T-cell (primary cell): ENCODE data around the gene TRAPPC3. TPM values are rescaled to one million over a fixed set of nuclear protein-coding genes. Genes with fewer than 3 reads are reported as not detected.

Experiments used
- ATAC-seq, 4 experiments: fragments of 200-7000 bp in 3 of 4; fragments of 150-1000 bp in 1 of 4; cut with Tn5 transposase; replicated peaks in 1 of 4; 1 replicate in 3 of 4; 2 replicates in 1 of 4; pipeline ENCODE4 v1.10.0; 2021; ENCODE audit warnings: moderate library complexity in 3 of 4, mild to moderate bottlenecking in 2 of 4, moderate number of reproducible peaks in 1 of 4
- CTCF ChIA-PET, 2 donors: fragments of 300-600 bp; sonication (Branson Sonifier 250); formaldehyde crosslinking; loops; one replicate each; lab custom pipeline; 2022; ENCODE audit warnings: antibody characterized with exemption in 2 of 2; lab: Charles Lee
- POLR2A ChIA-PET, 2 donors: fragments of 300-600 bp; sonication (Branson Sonifier 250); formaldehyde crosslinking; loops; one replicate each; lab custom pipeline; 2022; ENCODE audit warnings: antibody characterized with exemption in 2 of 2; lab: Charles Lee
- DNase-seq, 35 experiments: peaks; one replicate each; pipeline versions ENCODE4 v3.0.0 to v3.0.0-alpha.2; 2013 to 2023
- H3K27ac ChIP-seq: one replicate; pipeline ENCODE4 v1.5.1; 2013; ENCODE audit warnings: low read length
- H3K27me3 ChIP-seq, 2 experiments: replicated peaks in 1 of 2; 1 replicate in 1 of 2; 2 replicates in 1 of 2; pipeline versions ENCODE4 v1.6.1 to v1.7.0; 2013; ENCODE audit warnings: low read length in 1 of 2, mixed read lengths in 1 of 2; ENCODE audit not compliant: control insufficient read depth in 2 of 2, insufficient read depth in 2 of 2; ENCODE audit errors: extremely low read depth in 1 of 2
- H3K36me3 ChIP-seq, 2 donors: 1 replicate in 1 of 2; 2 replicates in 1 of 2; pipeline versions ENCODE4 v1.6.1 to v1.7.0; 2013; ENCODE audit warnings: low read length in 1 of 2; ENCODE audit not compliant: control insufficient read depth in 2 of 2, insufficient read depth in 1 of 2; ENCODE audit errors: extremely low read depth in 1 of 2
- H3K4me1 ChIP-seq, 2 experiments: 1 replicate in 1 of 2; 2 replicates in 1 of 2; pipeline versions ENCODE4 v1.6.1 to v1.7.0; 2013; ENCODE audit warnings: low read length in 2 of 2, mixed read lengths in 1 of 2; ENCODE audit not compliant: insufficient read depth in 2 of 2, control insufficient read depth in 1 of 2; ENCODE audit errors: extremely low read depth in 1 of 2
- H3K4me3 ChIP-seq, 2 donors: 1 replicate in 1 of 2; 2 replicates in 1 of 2; pipeline versions ENCODE4 v1.5.1 to v1.7.0; 2013; ENCODE audit warnings: mild to moderate bottlenecking in 2 of 2, low read length in 1 of 2, moderate library complexity in 1 of 2; ENCODE audit not compliant: control insufficient read depth in 1 of 2; ENCODE audit errors: extremely low read depth in 1 of 2
- H3K9me3 ChIP-seq: 2 replicates; pipeline ENCODE4 v1.7.0; 2013
- H3K27ac Mint-ChIP-seq, 2 donors: one replicate each; pipeline ENCODE4 v1.8.0; 2020 to 2021; ENCODE audit warnings: mild to moderate bottlenecking in 2 of 2, mixed read lengths in 2 of 2
- H3K27me3 Mint-ChIP-seq, 2 donors: one replicate each; pipeline ENCODE4 v1.8.0; 2021 to 2022; ENCODE audit warnings: mixed read lengths in 2 of 2
- H3K36me3 Mint-ChIP-seq: one replicate; pipeline ENCODE4 v1.8.0; 2021; ENCODE audit warnings: mixed read lengths
- H3K4me1 Mint-ChIP-seq, 3 donors: one replicate each; pipeline ENCODE4 v1.8.0; 2020 to 2022; ENCODE audit warnings: mixed read lengths in 3 of 3, mild to moderate bottlenecking in 1 of 3
- H3K4me3 Mint-ChIP-seq, 3 donors: one replicate each; pipeline ENCODE4 v1.8.0; 2020 to 2022; ENCODE audit warnings: mild to moderate bottlenecking in 3 of 3, mixed read lengths in 3 of 3, moderate library complexity in 3 of 3
- H3K9me3 Mint-ChIP-seq, 3 donors: one replicate each; pipeline ENCODE4 v1.8.0; 2020 to 2022; ENCODE audit warnings: mixed read lengths in 3 of 3
- WGBS: methylation state at CpG from one replicate; pipeline ENCODE4 v1.1.5; 2013; ENCODE audit warnings: missing lambda C conversion rate; ENCODE audit not compliant: insufficient coverage; 5-methylcytosine and 5-hydroxymethylcytosine counted together
- total RNA-seq, 35 experiments: library from RNA in 6 of 35; stranded (reverse) in 6 of 35; fragments of 120-200 nt in 1 of 35; gene quantifications; one replicate each; pipeline versions ENCODE4 v1.2.1 to v1.2.4 and lab custom pipeline; 2013 to 2026

The TRAPPC3 gene
- total RNA-seq, 5 donors from 2014 or later (not counting 1 experiment from before 2014, with no cell fraction given): 42.3 to 48.2 (median 44.6) TPM

DNA sequence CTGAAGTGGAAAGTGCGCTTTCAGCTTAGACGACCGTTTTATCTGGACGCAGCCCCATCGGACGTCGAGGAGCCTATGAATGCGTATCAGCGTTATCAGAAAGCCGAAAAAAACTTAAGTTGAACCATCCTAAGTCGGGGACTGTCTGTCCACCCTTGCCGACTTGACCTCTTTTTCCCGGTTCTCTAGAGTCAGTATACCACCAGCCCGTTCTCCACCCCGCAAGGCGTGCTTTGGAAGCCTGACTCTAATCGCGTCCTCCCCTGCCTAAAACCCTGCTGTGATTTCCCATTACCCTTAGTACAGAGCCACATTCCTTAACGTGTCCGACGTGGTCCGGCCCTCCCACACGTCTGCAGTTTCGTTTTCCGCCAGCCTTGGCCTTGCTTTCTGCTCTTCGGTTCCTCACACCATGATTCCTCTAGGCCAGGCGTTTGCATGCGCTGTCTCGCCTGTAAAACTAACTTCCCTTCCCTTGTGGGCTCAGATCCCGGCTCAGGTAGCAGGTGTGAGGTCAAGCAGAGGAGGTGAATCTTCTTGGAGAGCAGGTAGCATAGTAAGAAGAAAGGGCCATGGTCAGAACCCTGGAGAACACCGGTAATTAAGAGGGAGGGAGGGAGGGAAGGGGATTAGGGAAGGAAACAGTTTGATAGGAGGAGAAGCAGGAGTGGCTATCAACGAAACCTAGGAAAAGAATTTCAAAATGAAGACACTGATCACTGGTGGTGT lies 59.7 kb downstream of the TRAPPC3 start:
- Mint-ChIP-seq H3K4me3 (peak overlapping the region; percentile 79 to 87 (median 86)), H3K36me3 (peaks cover 14% of the 10 kb centered on the region), H3K9me3 (no peaks in the 10 kb centered on the region), H3K27ac (peak overlapping the region; percentile 80 to 84), H3K4me1 (peaks cover 22 to 29% (median 28%) of the 10 kb centered on the region in 3 donors), H3K27me3 (peaks cover 12 to 23% of the 10 kb centered on the region in 2 donors)
- ATAC-seq (no peak), DNase-seq (peak in 2 of 35 experiments; percentile 22 to 37)
- CTCF ChIA-PET: interaction anchor here in 1 of 2 donors (0.7 kb wide), 1 partner anchor 135 kb away, joined by 3 read pairs; the partner anchor contains the start of gene THRAP3
- WGBS: 8% methylated on average over 28 of the region's 32 CpGs
- Histone ChIP-seq H3K36me3 (peaks cover 3 to 35% of the 10 kb centered on the region in 2 donors), H3K27me3 (peaks cover 0 to 35% of the 10 kb centered on the region in 2 experiments), H3K9me3 (no peaks in the 10 kb centered on the region), H3K27ac (peak overlapping the region; percentile 54), H3K4me3 (peak overlapping the region; percentile 70 to 86), H3K4me1 (peaks cover 8 to 40% of the 10 kb centered on the region in 2 experiments)
- POLR2A ChIA-PET: interaction anchor here in 1 of 2 donors (0.6 kb wide), 1 partner anchor 61 kb away, joined by 4 read pairs; no protein-coding TSS in a partner anchor

DNA sequence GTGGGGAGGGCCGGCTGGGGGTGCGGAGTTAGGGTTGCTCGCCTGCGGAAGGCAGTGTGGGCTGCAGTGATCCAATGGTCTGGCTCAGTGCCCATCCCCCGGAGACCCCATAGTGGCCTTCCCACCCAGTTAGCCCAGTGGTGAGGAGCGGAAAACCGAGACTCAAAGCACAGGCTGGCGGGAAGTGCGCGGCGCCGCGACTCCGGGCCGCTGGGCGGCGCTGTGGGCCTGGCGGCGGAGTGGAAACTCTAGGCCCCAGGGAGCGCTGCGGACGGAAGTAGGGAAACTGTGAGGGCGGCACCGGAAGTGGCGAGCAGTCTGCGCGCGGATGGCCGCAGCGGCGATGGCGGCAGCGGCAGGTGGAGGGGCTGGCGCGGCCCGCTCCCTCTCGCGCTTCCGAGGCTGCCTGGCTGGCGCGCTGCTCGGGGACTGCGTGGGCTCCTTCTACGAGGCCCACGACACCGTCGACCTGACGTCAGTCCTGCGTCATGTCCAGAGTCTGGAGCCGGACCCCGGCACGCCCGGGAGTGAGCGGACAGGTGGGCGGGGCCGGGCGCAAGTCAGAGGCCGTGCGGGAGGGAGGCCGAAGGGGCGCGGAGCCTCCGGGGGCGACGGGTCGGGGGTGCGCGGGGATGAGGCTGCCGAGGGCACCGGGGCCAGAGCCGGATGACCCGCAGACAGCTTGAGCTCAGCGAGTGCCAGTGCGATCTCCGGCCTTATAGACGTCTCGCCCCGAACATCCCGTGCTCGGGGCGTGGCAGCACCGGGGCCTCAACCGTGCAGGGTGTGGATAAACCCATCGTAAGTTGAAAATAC lies 60.5 kb downstream of the TRAPPC3 start, which contains the start of gene ADPRS:
ADPRS (plus strand) TSS at position 316 of the 816 bp plus-strand sequence; CDS start at position 329, 13 bp downstream.
- Histone ChIP-seq H3K27me3 (peaks cover 0 to 42% of the 10 kb centered on the region in 2 experiments), H3K4me1 (peaks cover 8 to 45% of the 10 kb centered on the region in 2 experiments), H3K36me3 (peaks cover 3 to 28% of the 10 kb centered on the region in 2 donors), H3K4me3 (peak within 1 kb of the TSS; percentile 70 to 86), H3K9me3 (no peaks in the 10 kb centered on the region), H3K27ac (peak within 1 kb of the TSS; percentile 60)
- Mint-ChIP-seq H3K27me3 (peaks cover 12 to 24% of the 10 kb centered on the region in 2 donors), H3K36me3 (peaks cover 14% of the 10 kb centered on the region), H3K27ac (peak within 1 kb of the TSS; percentile 80 to 84), H3K9me3 (no peaks in the 10 kb centered on the region), H3K4me1 (peaks cover 22 to 32% (median 30%) of the 10 kb centered on the region in 3 donors), H3K4me3 (peak within 1 kb of the TSS; percentile 79 to 87 (median 86))
- under 1% methylated on average over 82 of the region's 84 CpGs for WGBS
- CTCF ChIA-PET: interaction anchor here in 1 of 2 donors (0.7 kb wide), 1 partner anchor 136 kb away, joined by 3 read pairs; the partner anchor contains the start of gene THRAP3
- POLR2A ChIA-PET: interaction anchor here in 1 of 2 donors (0.6 kb wide), 1 partner anchor 61 kb away, joined by 4 read pairs; no protein-coding TSS in a partner anchor
- peak; percentile 80 to 95 (median 88) for DNase-seq
- peak; percentile 87 to 93 (median 90) for ATAC-seq

DNA sequence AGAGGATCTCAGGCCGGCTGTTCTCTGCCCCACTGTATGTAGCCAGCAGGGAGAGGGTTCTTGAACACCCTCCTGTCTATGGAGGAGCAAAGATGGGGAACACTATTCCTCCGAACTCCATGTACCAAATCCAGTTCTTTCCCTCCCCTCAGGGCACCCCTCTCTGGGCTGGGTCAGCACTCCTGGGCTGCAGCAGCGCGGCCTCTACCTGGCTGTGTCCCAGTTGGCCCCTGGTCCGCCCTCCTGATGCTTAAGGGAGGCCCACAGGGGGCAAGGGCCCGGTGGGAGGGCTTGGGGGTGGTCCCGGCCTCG lies 61.1 kb downstream of the TRAPPC3 start:
- H3K4me1 Mint-ChIP-seq: peaks cover 22 to 32% (median 30%) of the 10 kb centered on the region in 3 donors
- no peaks in the 10 kb centered on the region for H3K9me3 ChIP-seq
- no peaks in the 10 kb centered on the region for H3K9me3 Mint-ChIP-seq
- H3K36me3 Mint-ChIP-seq: peaks cover 12% of the 10 kb centered on the region
- peak overlapping the region; percentile 79 to 87 (median 86) for H3K4me3 Mint-ChIP-seq
- 10% methylated on average over 4 of the region's 8 CpGs for WGBS
- ATAC-seq (peak in 1 of 4 experiments; percentile 43), DNase-seq (no peak)
- CTCF ChIA-PET: interaction anchor here in 1 of 2 donors (0.7 kb wide), 1 partner anchor 52 kb away, joined by 5 read pairs; no protein-coding TSS in a partner anchor
- peaks cover 0 to 48% of the 10 kb centered on the region in 2 experiments for H3K27me3 ChIP-seq
- peak overlapping the region; percentile 58 to 86 for H3K4me3 ChIP-seq
- H3K27me3 Mint-ChIP-seq: peaks cover 12 to 29% of the 10 kb centered on the region in 2 donors
- peaks cover 8 to 42% of the 10 kb centered on the region in 2 experiments for H3K4me1 ChIP-seq
- POLR2A ChIA-PET: no interaction called here
- H3K36me3 ChIP-seq: peaks cover 3 to 22% of the 10 kb centered on the region in 2 donors
- H3K27ac Mint-ChIP-seq: peak overlapping the region in 1 of 2 donors; percentile 72
- peak overlapping the region; percentile 60 for H3K27ac ChIP-seq

DNA sequence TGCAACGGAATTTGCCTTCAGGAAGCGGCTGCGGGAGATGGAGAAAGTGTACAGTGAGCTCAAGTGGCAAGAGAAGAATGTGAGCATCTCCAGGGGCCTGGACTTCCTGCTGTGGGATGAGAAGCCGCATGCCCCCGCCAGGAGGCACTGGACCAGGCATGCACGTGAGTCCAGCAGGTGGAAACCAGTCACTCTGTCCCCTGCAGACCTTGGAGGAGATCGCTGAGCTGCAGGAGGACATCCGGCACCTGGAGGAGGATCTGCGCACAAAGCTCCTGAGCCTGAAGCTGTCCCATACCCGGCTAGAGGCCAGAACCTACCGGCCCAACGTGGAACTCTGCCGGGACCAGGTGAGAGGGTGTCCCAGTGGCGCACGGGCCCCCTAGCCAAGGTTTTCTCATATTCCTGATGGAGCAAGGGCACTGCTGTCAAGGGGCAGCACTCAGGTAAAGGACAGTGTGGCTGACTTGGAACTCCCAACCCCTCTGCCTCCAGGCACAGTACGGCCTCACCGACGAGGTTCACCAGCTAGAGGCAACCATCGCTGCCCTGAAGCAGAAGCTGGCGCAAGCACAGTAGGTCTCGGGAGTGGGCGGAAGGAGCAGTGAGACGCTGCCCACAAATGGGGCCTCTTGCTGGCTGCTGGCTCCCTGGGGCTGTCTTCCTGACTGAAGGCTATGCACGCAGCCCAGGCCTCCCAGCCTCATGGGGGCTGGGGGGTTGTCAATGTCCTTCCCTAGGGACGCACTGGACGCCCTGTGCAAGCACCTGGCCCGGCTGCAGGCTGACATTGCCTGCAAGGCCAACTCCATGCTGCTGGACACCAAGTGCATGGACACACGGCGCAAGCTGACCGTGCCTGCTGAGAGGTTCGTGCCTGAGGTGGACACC lies 61.8 kb downstream of the TRAPPC3 start:
- peaks cover 0 to 51% of the 10 kb centered on the region in 2 experiments for H3K27me3 ChIP-seq
- peaks cover 3 to 15% of the 10 kb centered on the region in 2 donors for H3K36me3 ChIP-seq
- H3K9me3 Mint-ChIP-seq: no peaks in the 10 kb centered on the region
- no peak overlapping the region for H3K4me3 ChIP-seq
- H3K9me3 ChIP-seq: no peaks in the 10 kb centered on the region
- ChIA-PET CTCF (interaction anchor here in 1 of 2 donors (0.7 kb wide), 1 partner anchor 53 kb away, joined by 5 read pairs; no protein-coding TSS in a partner anchor), POLR2A (no interaction called here)
- peaks cover 8 to 42% of the 10 kb centered on the region in 2 experiments for H3K4me1 ChIP-seq
- peak overlapping the region; percentile 48 to 86 (median 79) for H3K4me3 Mint-ChIP-seq
- peaks cover 5% of the 10 kb centered on the region for H3K36me3 Mint-ChIP-seq
- peaks cover 15 to 32% of the 10 kb centered on the region in 2 donors for H3K27me3 Mint-ChIP-seq
- no peak overlapping the region for H3K27ac ChIP-seq
- ATAC-seq (no peak), DNase-seq (no peak)
- WGBS: 91% methylated on average over 31 of the region's 31 CpGs
- no peak overlapping the region for H3K27ac Mint-ChIP-seq
- H3K4me1 Mint-ChIP-seq: peaks cover 22 to 31% (median 29%) of the 10 kb centered on the region in 3 donors
